K562 treated with DMSO at 1 percent for 48 hours (cell line): ENCODE results near the gene HIGD2A. TPM values are rescaled to one million over a fixed set of nuclear protein-coding genes. Genes with fewer than 3 reads are reported as not detected.

Experiments
- total RNA-seq: library from RNA; unstranded; fragments of 300-600 nt; gene quantifications from 2 replicates; pipeline ENCODE4 v1.2.3, GENCODE V29; 2022; ENCODE audit warnings: low replicate concordance; ENCODE audit errors: extremely low read depth

The HIGD2A gene, protein sequence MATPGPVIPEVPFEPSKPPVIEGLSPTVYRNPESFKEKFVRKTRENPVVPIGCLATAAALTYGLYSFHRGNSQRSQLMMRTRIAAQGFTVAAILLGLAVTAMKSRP
- not detected in 2 replicates for total RNA-seq

DNA sequence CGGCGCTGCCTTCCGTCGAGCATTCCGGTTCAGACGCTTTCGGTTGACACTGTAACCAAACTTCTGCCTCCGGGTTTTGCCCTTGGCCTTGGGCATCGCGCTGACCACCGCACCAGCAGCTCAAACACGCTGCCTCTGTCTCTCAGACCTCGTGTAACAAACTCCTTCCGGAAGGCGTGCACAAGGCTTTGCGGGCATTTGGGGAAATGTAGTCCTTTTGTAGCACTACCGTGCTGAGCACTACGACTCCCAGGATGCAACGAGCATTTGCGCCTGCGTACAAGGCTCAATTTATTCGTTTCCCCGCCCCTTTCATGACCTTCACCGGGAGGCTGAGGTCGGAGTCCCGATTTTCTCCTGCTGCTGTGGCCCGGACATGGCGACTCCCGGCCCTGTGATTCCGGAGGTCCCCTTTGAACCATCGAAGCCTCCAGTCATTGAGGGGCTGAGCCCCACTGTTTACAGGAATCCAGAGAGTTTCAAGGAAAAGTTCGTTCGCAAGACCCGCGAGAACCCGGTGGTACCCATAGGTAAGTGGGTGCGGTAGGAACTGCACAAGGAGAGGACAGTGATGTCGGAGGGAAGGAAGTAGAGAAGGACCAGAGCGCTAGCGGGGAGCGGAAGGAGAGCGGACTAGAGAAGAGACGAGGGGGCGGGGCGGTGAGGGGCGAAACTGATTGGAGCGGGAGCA lies at the start of gene HIGD2A, which contains the start of gene NOP16:
TSS of gene HIGD2A (plus strand) at position 308 of the 691 bp plus-strand sequence. CDS start at position 377, 69 bp downstream.
TSS of gene NOP16 (minus strand) at position 155 of the 691 bp plus-strand sequence. CDS start at position 96, 59 bp downstream.

GRCh38 chr5:176361437-176362232 lies 26.9 kb upstream of the HIGD2A start, which contains the start of gene KIAA1191:
KIAA1191 (minus strand) TSS chr5:176361764; CDS start chr5:176359508, 2,256 bp downstream.

GRCh38 chr5:176365351-176366231 lies 23.0 kb upstream of the HIGD2A start, which contains the start of gene ARL10:
ARL10 (plus strand) TSS chr5:176365487; CDS start chr5:176365564, 77 bp downstream.

DNA sequence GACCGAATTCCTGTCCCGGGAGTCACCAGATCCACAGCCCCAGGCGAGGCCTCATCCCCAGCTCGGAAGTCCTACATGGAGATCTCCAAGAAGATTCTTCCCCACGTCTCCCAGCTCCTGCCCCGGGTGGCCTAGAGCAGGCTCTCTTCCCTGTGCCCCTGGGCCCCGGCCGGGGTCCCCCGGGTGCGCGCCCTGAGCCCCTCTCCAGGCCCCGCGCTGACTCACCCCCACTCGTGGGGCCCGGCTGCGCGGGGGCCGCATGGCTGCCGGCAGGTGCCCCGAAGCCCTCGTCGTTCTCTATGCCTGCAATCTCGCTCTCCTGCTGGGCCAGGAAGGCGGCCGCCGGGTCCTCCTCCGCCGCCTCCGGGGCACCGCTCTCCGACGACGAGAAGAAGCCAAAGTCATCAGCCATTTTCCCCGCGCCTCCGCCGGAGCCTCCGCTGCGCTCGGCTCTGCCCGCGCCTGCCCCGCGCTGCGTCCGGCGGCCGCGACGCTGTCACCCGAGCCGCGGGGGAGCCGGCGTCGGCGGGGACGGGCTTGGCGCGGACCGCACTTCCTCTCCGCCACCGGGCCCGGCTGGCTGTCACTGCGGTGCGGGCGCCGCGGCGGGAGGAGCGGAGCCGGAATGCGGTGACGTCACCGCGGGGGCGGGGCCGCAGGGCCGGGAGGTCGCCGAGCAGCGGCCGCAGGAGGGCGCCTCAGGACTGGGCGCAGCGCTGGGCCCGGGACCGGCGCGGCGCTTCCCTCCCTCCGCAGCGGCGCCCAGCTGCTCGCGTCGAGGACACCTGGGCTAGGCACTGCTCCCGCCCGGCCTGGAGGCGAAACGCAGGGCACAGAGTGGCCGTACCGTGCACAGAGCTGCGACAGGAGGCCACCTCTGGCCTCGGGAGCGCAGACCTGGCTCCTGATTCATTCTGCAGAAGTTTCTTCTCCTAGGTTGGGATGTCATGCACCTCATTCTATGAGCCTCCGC lies 27.7 kb downstream of the HIGD2A start, which contains the start of gene CLTB:
TSS of gene CLTB (minus strand) at position 588 of the 973 bp plus-strand sequence. CDS start at position 412, 176 bp downstream.

Other genes starting within 250 kb of the HIGD2A start
- gene SIMC1, start 150.3 kb upstream of the HIGD2A start, total RNA-seq: not detected in 2 replicates
- 141 TPM in 1 of 2 replicates, not detected in the other for gene KIAA1191, start 27.0 kb upstream of the HIGD2A start, total RNA-seq
- gene ARL10, start 23.3 kb upstream of the HIGD2A start, total RNA-seq: not detected in 2 replicates
- gene NOP16, start 153 bp upstream of the HIGD2A start, total RNA-seq: not detected in 2 replicates
- not detected in 2 replicates for gene CLTB, start 27.8 kb downstream of the HIGD2A start, total RNA-seq
- not detected in 2 replicates for gene FAF2, start 59.6 kb downstream of the HIGD2A start, total RNA-seq
- gene RNF44, start 148.7 kb downstream of the HIGD2A start, total RNA-seq: not detected in 2 replicates
- gene CDHR2, start 160.6 kb downstream of the HIGD2A start, total RNA-seq: not detected in 2 replicates
- gene GPRIN1, start 221.4 kb downstream of the HIGD2A start, total RNA-seq: not detected in 2 replicates
- gene SNCB, start 241.8 kb downstream of the HIGD2A start, total RNA-seq: not detected in 2 replicates
- not detected in 2 replicates for gene EIF4E1B, start 241.9 kb downstream of the HIGD2A start, total RNA-seq